Stomach (tissue), 4 donors: ENCODE results near the gene COL3A1.

ENCODE experiments used
- EP300 ChIP-seq: sonication (generic); formaldehyde crosslinking; IDR thresholded peaks from one replicate; pipeline ENCODE4 v1.6.1; 2017; ENCODE audit warnings: antibody characterized with exemption
- POLR2A ChIP-seq, 4 donors: fragments of 450-650 bp; IDR thresholded peaks; one replicate each; pipeline ENCODE4 v1.6.1; 2016; ENCODE audit warnings: antibody characterized with exemption in 4 of 4, control low read depth in 2 of 4, mild to moderate bottlenecking in 1 of 4, moderate library complexity in 1 of 4
- POLR2AphosphoS5 ChIP-seq, 3 donors: sonication (generic); formaldehyde crosslinking; IDR thresholded peaks; one replicate each; pipeline ENCODE4 v1.6.1; 2016; ENCODE audit warnings: antibody characterized with exemption in 3 of 3
- TF ChIP-seq, protein P1 (sequence below), 7 experiments: fragments of 450-650 bp in 4 of 7; fragments of 200-600 bp in 3 of 7; sonication (generic) in 3 of 7; IDR thresholded peaks; one replicate each; pipeline ENCODE4 v1.5.1; 2016 to 2019; ENCODE audit warnings: antibody characterized with exemption in 7 of 7, control low read depth in 2 of 7, mild to moderate bottlenecking in 1 of 7

DNA sequence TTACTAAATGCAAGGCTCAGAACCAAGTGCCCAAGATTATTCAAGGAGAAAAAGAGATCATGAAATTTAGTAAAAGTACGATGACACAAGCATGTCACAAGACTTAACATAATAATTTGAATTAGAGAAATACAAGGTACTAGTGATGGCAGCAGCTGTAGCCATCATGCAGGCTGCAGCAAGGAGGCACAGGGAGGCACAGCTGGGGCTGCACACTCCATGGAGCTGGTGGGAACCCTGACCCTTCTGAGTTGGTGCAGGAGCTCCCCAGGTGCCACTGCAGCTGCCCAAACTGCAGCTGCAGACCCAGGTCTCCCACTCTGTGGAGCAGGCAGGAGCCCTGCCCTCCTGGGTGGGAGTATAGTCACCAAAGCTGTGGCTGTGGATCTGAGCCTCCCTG lies 46.0 kb downstream of the COL3A1 start:
- no peak for TF ChIP-seq POLR2A (IDR thresholded peaks at IDR 0.05)
- TF ChIP-seq, protein P1, sequence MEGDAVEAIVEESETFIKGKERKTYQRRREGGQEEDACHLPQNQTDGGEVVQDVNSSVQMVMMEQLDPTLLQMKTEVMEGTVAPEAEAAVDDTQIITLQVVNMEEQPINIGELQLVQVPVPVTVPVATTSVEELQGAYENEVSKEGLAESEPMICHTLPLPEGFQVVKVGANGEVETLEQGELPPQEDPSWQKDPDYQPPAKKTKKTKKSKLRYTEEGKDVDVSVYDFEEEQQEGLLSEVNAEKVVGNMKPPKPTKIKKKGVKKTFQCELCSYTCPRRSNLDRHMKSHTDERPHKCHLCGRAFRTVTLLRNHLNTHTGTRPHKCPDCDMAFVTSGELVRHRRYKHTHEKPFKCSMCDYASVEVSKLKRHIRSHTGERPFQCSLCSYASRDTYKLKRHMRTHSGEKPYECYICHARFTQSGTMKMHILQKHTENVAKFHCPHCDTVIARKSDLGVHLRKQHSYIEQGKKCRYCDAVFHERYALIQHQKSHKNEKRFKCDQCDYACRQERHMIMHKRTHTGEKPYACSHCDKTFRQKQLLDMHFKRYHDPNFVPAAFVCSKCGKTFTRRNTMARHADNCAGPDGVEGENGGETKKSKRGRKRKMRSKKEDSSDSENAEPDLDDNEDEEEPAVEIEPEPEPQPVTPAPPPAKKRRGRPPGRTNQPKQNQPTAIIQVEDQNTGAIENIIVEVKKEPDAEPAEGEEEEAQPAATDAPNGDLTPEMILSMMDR (IDR thresholded peaks at IDR 0.05), result no peak
- no peak for TF ChIP-seq POLR2AphosphoS5 (IDR thresholded peaks at IDR 0.05)
- TF ChIP-seq EP300, result no peak
